Parathyroid adenoma (tissue), 2 donors: ENCODE results near the gene PLXNA4.

ENCODE experiments used
- H2AFZ ChIP-seq: fragments of 300-600 bp; sonication (generic); one replicate; pipeline ENCODE4 v1.7.0; 2017; ENCODE audit warnings: antibody characterized with exemption, mild to moderate bottlenecking
- H3K27ac ChIP-seq: fragments of 300-600 bp; sonication (generic); one replicate; pipeline ENCODE4 v1.7.0; 2017
- H3K27me3 ChIP-seq: fragments of 300-600 bp; sonication (generic); one replicate; pipeline ENCODE4 v1.7.0; 2017; ENCODE audit warnings: low read length; ENCODE audit not compliant: control insufficient read depth, insufficient read depth
- H3K36me3 ChIP-seq: fragments of 300-600 bp; sonication (generic); one replicate; pipeline ENCODE4 v1.7.0; 2017; ENCODE audit warnings: low read length; ENCODE audit not compliant: control insufficient read depth, insufficient read depth
- H3K4me1 ChIP-seq: fragments of 300-600 bp; sonication (generic); one replicate; pipeline ENCODE4 v1.7.0; 2017; ENCODE audit warnings: control low read depth
- H3K4me2 ChIP-seq: fragments of 300-600 bp; sonication (generic); one replicate; pipeline ENCODE4 v1.7.0; 2017; ENCODE audit warnings: low read length
- H3K4me3 ChIP-seq: fragments of 300-600 bp; sonication (generic); one replicate; pipeline ENCODE4 v1.7.0; 2017; ENCODE audit warnings: low read depth, low read length
- H3K79me2 ChIP-seq: fragments of 300-600 bp; sonication (generic); one replicate; pipeline ENCODE4 v1.7.0; 2017; ENCODE audit warnings: control low read depth
- H3K9ac ChIP-seq: fragments of 300-600 bp; sonication (generic); one replicate; pipeline ENCODE4 v1.7.0; 2017; ENCODE audit warnings: mild to moderate bottlenecking
- H3K9me3 ChIP-seq: fragments of 300-600 bp; sonication (generic); one replicate; pipeline ENCODE4 v1.7.0; 2017; ENCODE audit warnings: low read length; ENCODE audit not compliant: control insufficient read depth
- CTCF ChIP-seq: fragments of 300-600 bp; sonication (generic); IDR thresholded peaks from one replicate; pipeline ENCODE4 v1.7.0; 2017; ENCODE audit warnings: antibody characterized with exemption, mild to moderate bottlenecking
- donor health status: primary hyperparathyroidism.

The PLXNA4 gene

GRCh38 chr7:132141109-132141508, 435.2 kb downstream of the PLXNA4 start:
- no peaks in the 10 kb centered on the region for H3K36me3 ChIP-seq
- no peak overlapping the region for H3K27ac ChIP-seq
- H3K79me2 ChIP-seq: no peaks in the 10 kb centered on the region
- H3K4me3 ChIP-seq: no peak overlapping the region
- H3K27me3 ChIP-seq: no peaks in the 10 kb centered on the region
- no peaks in the 10 kb centered on the region for H3K9me3 ChIP-seq
- no peak overlapping the region for H3K9ac ChIP-seq
- no peak overlapping the region for H3K4me2 ChIP-seq
- H3K4me1 ChIP-seq: no peaks in the 10 kb centered on the region
- no peak for TF ChIP-seq CTCF
- H2AFZ ChIP-seq: no peak overlapping the region

DNA sequence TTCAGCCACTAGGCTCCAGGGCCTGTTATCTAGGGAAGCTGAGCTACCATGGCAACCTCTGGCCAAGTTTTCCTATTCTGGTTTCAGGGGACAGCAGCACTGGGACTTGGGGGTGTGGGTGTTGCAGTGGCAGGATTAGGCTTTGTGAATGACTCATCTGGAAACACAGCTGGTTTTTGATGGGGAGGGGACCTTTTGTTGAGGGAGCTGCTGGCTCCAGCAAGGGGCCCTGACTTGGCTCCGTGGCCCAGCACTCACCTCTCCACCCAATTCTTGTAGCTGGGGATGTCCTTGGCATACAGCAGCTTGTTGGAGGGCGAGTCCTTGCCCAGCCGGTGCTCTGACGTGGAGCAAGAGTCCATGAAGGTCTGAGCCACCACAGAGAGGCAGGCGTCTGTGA, 435.9 kb downstream of the PLXNA4 start:
- no peaks in the 10 kb centered on the region for H3K79me2 ChIP-seq
- no peak overlapping the region for H3K4me2 ChIP-seq
- no peak overlapping the region for H2AFZ ChIP-seq
- H3K27me3 ChIP-seq: no peaks in the 10 kb centered on the region
- H3K27ac ChIP-seq: no peak overlapping the region
- H3K4me1 ChIP-seq: no peaks in the 10 kb centered on the region
- no peaks in the 10 kb centered on the region for H3K36me3 ChIP-seq
- H3K9me3 ChIP-seq: no peaks in the 10 kb centered on the region
- no peak overlapping the region for H3K9ac ChIP-seq
- no peak for TF ChIP-seq CTCF
- no peak overlapping the region for H3K4me3 ChIP-seq

GRCh38 chr7:132138817-132139216, 437.5 kb downstream of the PLXNA4 start:
- TF ChIP-seq CTCF: no peak
- Histone ChIP-seq H3K36me3 (no peaks in the 10 kb centered on the region), H2AFZ (no peak overlapping the region), H3K9ac (no peak overlapping the region), H3K79me2 (no peaks in the 10 kb centered on the region), H3K27ac (no peak overlapping the region), H3K9me3 (no peaks in the 10 kb centered on the region), H3K4me3 (no peak overlapping the region), H3K4me1 (no peaks in the 10 kb centered on the region), H3K27me3 (no peaks in the 10 kb centered on the region), H3K4me2 (no peak overlapping the region)

GRCh38 chr7:132137681-132138080, 438.6 kb downstream of the PLXNA4 start:
- Histone ChIP-seq H3K4me1 (no peaks in the 10 kb centered on the region), H3K9me3 (no peaks in the 10 kb centered on the region), H3K9ac (no peak overlapping the region), H3K36me3 (no peaks in the 10 kb centered on the region), H3K79me2 (no peaks in the 10 kb centered on the region), H3K27ac (no peak overlapping the region), H2AFZ (no peak overlapping the region), H3K4me2 (no peak overlapping the region), H3K27me3 (no peaks in the 10 kb centered on the region), H3K4me3 (no peak overlapping the region)
- no peak for TF ChIP-seq CTCF

DNA sequence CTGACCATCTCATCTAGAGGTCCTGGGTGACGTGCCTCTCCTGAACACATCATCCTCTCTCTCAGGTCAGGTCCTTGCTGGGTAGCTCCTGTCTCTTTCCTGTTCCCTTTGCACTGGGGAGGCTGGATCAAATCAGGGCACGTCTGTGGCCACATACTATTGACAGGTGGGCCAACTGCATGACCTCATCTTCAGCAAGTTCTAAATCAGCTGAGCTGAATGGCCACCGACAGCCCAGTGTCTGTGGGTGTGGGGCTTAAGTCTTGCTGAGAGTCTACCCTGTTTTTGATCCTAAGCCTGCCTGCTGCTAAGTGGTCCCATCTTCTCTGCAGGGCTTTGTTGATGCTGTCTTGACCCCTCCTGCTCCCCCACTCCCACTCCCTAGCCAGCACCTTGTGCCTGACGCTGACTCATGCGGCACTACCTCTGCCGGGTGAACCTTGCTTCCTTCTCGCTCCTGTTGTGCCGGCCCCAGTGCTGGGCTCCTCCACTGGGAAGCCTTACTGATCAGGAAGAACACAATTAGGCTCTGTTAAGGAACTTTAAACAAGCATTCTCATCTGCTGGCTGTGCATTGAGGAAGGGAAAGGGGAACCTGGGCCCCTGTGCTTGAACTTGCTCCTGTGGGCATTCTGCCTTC, 440.4 kb downstream of the PLXNA4 start:
- no peaks in the 10 kb centered on the region for H3K79me2 ChIP-seq
- TF ChIP-seq CTCF: no peak
- no peak overlapping the region for H2AFZ ChIP-seq
- H3K4me3 ChIP-seq: no peak overlapping the region
- H3K9me3 ChIP-seq: no peaks in the 10 kb centered on the region
- no peak overlapping the region for H3K4me2 ChIP-seq
- no peaks in the 10 kb centered on the region for H3K36me3 ChIP-seq
- H3K4me1 ChIP-seq: no peaks in the 10 kb centered on the region
- no peaks in the 10 kb centered on the region for H3K27me3 ChIP-seq
- no peak overlapping the region for H3K9ac ChIP-seq
- H3K27ac ChIP-seq: no peak overlapping the region
